HG03342 (cell line): ENCODE data around the gene TNFRSF11A.

ENCODE experiments used
- ATAC-seq: cut with Tn5 transposase; IDR thresholded peaks from one replicate; pipeline ENCODE4 v1.9.1; 2021; ENCODE audit warnings: mild to moderate bottlenecking, moderate library complexity; ENCODE audit not compliant: unreplicated experiment

Gene TNFRSF11A

DNA sequence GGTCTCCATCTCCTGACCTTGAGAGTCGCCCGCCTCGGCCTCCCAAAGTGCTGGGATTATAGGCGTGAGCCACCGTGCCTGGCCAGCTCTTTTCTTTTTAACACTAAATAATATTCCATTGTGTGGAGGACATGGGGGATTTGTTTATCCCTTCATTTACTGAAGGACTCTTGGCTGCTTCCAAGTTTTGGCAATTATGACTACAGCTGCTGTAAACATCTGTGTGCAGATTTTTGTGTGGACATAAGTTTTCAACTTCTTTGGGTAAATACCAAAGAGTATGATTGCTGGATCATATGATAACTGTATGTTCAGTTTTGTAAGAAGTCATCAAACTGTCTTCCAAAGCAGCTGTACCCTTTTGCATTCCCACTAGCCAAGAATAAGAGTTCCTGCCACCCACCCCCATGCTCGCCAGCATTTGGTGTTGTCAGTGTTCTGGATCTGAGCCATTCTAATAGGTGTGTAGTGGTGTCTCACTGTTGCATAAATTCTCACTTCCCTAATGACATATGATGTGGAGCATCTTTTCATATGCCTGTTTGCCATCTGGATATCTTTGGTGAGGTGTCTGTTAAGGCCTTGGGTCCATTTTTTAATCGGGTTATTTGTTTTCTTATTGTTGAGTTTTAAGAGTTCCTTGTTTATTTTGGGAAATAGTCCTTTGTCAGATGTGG is 52.2 kb downstream of the TNFRSF11A start:
- ATAC-seq, result no peak

GRCh38 chr18:62379051-62379450 is 53.9 kb downstream of the TNFRSF11A start:
- no peak for ATAC-seq

DNA sequence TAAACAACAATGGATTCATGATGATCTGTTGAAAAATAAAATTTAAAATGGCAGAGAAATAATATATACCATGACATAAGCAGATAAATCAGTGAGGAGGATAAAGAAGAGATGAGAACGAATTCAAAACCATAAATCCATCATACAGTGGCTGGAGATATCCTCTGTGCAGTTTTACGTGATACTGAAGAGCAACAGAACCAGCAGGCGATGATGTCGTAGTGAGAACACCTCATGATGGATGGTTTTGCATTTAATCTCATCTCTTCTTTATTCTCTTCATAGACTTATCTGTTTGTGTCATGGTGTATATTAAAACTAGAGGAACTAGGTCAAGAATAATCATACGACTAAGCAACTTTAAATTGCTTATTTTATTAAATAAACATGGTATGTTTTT is 56.3 kb downstream of the TNFRSF11A start:
- no peak for ATAC-seq

GRCh38 chr18:62384068-62384467 is 59.0 kb downstream of the TNFRSF11A start:
- ATAC-seq, result no peak

DNA sequence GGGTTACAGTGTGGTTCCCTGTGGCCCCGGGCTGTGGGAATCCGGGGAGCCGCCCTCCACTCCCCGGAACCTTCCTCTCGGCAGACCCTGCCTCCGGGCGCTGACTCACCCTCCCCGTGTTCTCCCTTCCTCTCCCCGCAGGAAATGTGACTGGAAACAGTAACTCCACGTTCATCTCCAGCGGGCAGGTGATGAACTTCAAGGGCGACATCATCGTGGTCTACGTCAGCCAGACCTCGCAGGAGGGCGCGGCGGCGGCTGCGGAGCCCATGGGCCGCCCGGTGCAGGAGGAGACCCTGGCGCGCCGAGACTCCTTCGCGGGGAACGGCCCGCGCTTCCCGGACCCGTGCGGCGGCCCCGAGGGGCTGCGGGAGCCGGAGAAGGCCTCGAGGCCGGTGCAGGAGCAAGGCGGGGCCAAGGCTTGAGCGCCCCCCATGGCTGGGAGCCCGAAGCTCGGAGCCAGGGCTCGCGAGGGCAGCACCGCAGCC is 59.5 kb downstream of the TNFRSF11A start:
- no peak for ATAC-seq

GRCh38 chr18:62386091-62386490 is 61.0 kb downstream of the TNFRSF11A start:
- ATAC-seq, result no peak

- no peak for ATAC-seq
Observed at GRCh38 chr18:62386601-62387000, 61.5 kb downstream of the TNFRSF11A start.

DNA sequence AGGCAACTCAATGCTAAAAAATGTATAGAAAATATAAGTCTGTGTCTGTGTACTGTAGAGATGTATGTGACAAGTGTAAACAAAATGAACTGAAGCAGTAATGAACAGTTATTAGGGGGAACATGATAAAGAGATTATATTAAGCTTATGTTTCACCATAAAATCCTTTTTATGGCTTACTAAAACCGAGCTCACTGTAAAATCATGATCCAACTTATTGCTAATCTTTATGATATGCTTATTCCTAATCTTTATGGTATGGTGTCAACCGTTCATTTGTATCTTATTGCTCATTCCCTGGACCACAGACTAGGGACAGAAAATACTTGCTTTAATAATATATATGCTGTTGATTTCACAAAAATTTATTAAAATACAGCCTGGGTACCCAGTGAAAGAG is 62.1 kb downstream of the TNFRSF11A start:
- no peak for ATAC-seq

- no peak for ATAC-seq
Observed at GRCh38 chr18:62388855-62389760, 64.0 kb downstream of the TNFRSF11A start.

DNA sequence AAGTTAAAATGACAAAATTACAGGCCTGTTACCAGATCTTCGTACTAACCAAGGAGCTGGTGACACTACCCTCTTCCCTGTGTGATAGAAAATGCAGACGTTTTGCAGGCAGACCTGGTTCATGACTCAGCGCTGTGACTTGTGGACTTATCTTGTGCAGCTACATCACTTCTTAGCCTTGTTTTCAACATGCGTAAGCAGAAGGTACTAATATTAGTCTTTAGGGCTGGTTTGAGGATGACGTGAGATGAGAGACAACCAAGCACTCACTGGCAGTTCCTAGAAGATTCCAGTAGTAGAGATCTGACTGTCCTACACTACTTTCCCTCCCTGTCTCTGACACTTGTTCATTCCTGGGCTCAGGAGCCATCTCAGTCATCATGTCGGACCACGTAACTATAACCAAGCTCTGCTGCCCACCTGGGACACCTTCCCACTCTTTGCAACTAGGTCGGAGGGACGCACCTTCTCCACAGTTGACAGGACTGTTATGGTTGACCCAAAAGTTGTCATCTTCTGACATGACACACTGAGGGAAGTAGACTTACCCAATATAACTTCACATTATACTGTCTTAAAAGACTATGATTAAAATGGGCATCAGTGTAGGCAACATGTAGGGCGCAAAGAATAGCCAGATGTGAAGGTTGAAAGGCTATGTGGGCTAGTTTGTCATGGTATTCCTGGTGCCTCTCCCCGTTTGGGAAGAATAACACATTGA is 64.8 kb downstream of the TNFRSF11A start:
- ATAC-seq, result no peak

DNA sequence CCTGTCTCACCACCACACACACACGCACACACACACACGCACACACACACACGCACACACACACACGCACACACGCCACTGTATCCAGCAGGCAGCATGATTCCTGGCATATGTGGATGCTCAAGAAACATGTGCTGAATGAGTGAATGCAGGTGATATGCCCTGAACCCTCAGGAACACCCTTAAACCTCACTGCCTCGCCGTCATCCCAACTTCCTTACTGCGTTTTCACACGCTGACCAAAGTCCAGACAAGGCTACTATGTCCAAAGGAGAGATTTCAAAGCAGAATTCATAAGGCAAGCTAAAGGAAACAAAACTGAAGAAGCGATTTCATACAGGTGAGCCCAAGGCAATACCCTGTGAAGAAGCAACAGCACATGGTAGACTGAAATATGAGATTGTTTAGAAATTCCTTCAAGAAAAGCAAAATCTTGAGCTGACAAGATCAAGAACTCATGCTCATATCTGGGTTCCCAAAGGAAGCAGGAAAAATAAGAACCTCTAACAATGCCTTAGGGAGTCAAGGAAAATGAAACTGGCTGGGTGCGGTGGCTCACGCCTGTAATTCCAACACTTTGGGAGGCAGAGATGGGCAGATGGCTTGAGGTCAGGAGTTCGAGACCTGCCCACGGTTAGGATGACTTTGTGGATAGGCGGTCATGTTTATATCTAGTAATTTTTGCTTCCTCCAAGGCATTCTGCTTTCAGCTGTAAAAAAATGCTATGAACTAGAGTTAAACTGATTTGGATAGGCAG is 69.1 kb downstream of the TNFRSF11A start:
- ATAC-seq, result no peak

- no peak for ATAC-seq
Observed at GRCh38 chr18:62396381-62396780, 71.3 kb downstream of the TNFRSF11A start.

DNA sequence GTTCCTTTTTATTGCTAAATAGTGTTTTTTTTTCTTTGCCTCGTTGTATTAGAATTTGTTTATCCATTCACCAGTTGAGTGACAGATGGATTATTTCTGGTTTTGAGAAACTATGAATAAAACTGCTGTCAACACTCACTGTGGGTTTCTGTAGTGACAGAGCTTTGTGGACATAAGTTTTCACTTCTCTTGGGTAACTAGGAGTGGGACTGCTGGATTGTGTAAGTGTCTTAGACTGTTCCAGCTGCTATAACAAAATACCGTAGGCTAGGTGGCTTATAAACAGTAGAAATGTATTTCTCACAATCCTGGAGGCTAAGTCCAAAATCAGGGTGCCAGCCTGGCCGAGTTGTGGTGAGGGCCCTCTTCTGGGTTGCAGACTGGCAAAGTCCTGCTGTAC is 71.9 kb downstream of the TNFRSF11A start:
- no peak for ATAC-seq

- ATAC-seq, result no peak
Observed at GRCh38 chr18:62398291-62398690, 73.2 kb downstream of the TNFRSF11A start.

- no peak for ATAC-seq
Observed at GRCh38 chr18:62399276-62399675, 74.2 kb downstream of the TNFRSF11A start.

GRCh38 chr18:62399781-62400308 is 74.7 kb downstream of the TNFRSF11A start:
- ATAC-seq, result no peak

- ATAC-seq, result no peak
Observed at GRCh38 chr18:62400916-62401315, 75.8 kb downstream of the TNFRSF11A start.

DNA sequence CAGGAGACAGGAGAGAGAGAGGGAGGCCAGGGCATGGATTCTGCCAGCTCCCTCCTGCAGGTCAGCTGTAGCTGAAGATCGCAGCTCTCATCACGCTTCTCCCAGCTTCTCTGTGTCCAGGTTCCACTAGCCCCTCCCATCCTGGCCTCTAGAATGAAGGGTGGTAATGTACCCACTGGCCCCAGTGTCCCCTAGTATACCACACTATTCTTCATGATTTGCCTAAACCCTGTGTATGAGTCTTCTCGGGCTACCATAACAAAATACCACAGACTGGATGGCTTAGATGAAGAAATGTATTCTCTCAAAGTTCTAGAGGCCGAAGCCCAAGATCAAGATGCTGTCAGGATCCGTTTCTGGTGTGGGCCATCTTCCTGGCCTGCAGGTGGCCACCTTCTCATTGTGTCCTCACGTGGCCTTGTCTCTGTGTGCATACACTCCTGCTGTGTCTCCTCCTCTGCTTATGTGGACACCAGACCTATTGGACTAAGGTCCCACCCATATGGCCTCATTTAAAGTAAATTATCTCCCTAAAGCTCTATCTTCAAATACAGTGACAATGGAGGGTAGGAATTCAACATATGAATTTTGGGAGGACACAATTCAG is 77.3 kb downstream of the TNFRSF11A start:
- ATAC-seq, result no peak

DNA sequence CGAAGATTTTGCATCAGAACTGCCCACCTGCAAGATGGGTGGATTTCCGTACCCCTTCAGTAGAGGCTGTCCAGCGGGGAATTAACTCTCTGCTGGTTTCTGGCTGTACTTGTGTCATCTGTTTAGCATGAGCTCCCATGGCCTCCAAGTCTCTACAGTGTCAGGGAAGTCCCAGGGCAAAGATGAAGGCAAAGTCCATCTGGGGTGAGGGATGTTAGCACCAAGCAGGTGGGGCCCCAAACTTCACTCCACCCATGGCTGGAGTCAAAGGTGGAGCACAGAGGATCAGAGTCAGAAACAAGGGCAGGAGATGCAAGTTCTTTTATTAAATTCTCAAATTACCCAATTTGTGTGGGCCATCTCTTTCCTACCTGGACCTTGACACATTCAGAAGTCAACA is 78.0 kb downstream of the TNFRSF11A start:
- ATAC-seq, result no peak

GRCh38 chr18:62404881-62405280 is 79.8 kb downstream of the TNFRSF11A start:
- ATAC-seq, result no peak
